GM18870 (cell line): ENCODE measurements around the gene RPL9.
"Not testable (repeated sequence)": the region's sequence is repeated elsewhere in the genome, so short reads cannot be mapped to it uniquely, and the experiment has no call there.

ENCODE experiments used
- ATAC-seq: cut with Tn5 transposase; IDR thresholded peaks from one replicate; pipeline ENCODE4 v1.9.1; 2021; ENCODE audit warnings: moderate library complexity; ENCODE audit not compliant: unreplicated experiment

Gene RPL9

GRCh38 chr4:39427520-39428114 lies 31.1 kb downstream of the RPL9 start:
- ATAC-seq: no peak

GRCh38 chr4:39426728-39427127 lies 32.0 kb downstream of the RPL9 start:
- ATAC-seq: no peak

- not testable (repeated sequence) for ATAC-seq
Observed at GRCh38 chr4:39425297-39425696, 33.4 kb downstream of the RPL9 start.

- no peak for ATAC-seq
Observed at GRCh38 chr4:39422247-39422646, 36.5 kb downstream of the RPL9 start.

- ATAC-seq: no peak
Observed at GRCh38 chr4:39415678-39416283, 42.9 kb downstream of the RPL9 start.

DNA sequence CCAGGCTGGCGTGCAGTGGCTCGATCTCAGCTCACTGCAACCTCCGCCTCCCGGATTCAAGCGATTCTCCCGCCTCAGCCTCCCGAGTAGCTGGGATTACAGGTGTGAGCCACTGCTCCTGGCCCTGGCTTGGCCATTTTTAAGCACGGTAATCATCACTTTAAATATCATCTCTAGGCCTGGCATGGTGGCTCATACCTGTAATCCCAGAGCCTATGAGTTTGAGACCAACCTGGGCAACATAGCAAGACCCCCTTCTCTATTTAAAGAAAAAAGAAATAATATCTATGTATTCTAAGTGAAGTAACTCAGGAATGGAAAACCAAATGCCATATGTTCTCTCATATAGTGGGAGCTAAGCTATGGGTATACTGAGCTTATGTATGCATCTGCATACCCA lies 47.2 kb downstream of the RPL9 start:
- not testable (repeated sequence) for ATAC-seq

DNA sequence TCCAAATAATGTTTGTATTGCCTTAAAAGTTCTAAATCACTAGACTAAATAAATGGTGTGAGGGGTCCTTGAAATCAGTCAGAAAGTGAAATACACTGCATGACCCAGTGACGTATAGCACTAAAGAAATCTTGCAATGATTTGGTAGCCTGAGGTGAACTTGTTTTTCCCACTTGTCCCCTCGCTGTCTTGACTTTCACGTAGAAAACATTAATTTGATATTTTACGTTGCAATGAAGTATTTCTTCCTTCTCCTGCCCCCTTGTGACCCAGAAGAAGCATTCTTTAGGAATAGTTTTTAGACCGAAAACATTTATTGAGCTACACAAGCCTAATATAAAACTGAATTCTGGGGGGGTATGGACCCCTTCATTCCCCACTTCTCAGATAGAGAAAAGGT lies 48.3 kb downstream of the RPL9 start:
- ATAC-seq: no peak

- ATAC-seq: no peak
Observed at GRCh38 chr4:39407584-39407885, 51.2 kb downstream of the RPL9 start.

DNA sequence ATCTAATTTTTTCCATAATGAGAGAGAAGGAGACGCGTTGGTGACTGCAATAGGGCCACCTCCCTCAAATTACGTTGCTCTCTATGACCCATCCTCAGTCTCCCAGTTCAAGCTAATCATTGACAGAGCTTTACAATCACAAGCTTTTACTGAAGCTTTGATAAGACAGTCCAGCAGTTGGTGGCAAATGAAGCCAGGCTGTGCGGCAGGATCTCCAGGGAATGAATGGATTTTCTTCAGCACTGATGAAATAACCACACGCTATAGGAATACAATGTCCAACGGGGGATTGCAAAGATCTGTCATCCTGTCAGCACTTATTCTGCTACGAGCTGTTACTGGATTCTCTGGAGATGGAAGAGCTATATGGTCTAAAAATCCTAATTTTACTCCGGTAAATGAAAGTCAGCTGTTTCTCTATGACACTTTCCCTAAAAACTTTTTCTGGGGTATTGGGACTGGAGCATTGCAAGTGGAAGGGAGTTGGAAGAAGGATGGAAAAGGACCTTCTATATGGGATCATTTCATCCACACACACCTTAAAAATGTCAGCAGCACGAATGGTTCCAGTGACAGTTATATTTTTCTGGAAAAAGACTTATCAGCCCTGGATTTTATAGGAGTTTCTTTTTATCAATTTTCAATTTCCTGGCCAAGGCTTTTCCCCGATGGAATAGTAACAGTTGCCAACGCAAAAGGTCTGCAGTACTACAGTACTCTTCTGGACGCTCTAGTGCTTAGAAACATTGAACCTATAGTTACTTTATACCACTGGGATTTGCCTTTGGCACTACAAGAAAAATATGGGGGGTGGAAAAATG lies 51.7 kb downstream of the RPL9 start, which contains the start of gene KLB:
TSS of gene KLB (plus strand) at position 168 of the 821 bp plus-strand sequence. CDS start at position 188, 20 bp downstream.
- ATAC-seq: no peak
